Measurements from ENCODE around the gene CCDC85C. TPM values are rescaled to one million over a fixed set of nuclear protein-coding genes. Genes with fewer than 3 reads are reported as not detected.

CCDC85C gene
- total RNA-seq, 1 experiment from 2014 or later, result 25.8 TPM

- in situ Hi-C loops (cut with HindIII; ENCODE audit: low sequenced_read_pairs), result no loop called here
- peak; percentile 91 for DNase-seq (ENCODE audit: low spot score)
Observed at GRCh38 chr14:99566009-99566389, 38.0 kb downstream of the CCDC85C start.

GRCh38 chr14:99565383-99565782 is 38.6 kb downstream of the CCDC85C start:
- in situ Hi-C loops (cut with HindIII; ENCODE audit: low sequenced_read_pairs), result no loop called here
- DNase-seq (ENCODE audit: low spot score), result peak; percentile 36

GRCh38 chr14:99564926-99565259 is 39.1 kb downstream of the CCDC85C start:
- in situ Hi-C loops (cut with HindIII; ENCODE audit: low sequenced_read_pairs), result no loop called here
- no peak for DNase-seq (ENCODE audit: low spot score)

- DNase-seq (ENCODE audit: low spot score), result peak; percentile 72
- in situ Hi-C loops (cut with HindIII; ENCODE audit: low sequenced_read_pairs), result no loop called here
Observed at GRCh38 chr14:99564256-99564925, 39.6 kb downstream of the CCDC85C start.

- DNase-seq (ENCODE audit: low spot score), result peak; percentile 86
- in situ Hi-C loops (cut with HindIII; ENCODE audit: low sequenced_read_pairs), result no loop called here
Observed at GRCh38 chr14:99563749-99564129, 40.3 kb downstream of the CCDC85C start.

- DNase-seq (ENCODE audit: low spot score), result peak; percentile 95
- in situ Hi-C loops (cut with HindIII; ENCODE audit: low sequenced_read_pairs), result no loop called here
Observed at GRCh38 chr14:99562856-99563748, 40.9 kb downstream of the CCDC85C start.

GRCh38 chr14:99561864-99562263 is 42.1 kb downstream of the CCDC85C start:
- in situ Hi-C loops (cut with HindIII; ENCODE audit: low sequenced_read_pairs), result no loop called here

GRCh38 chr14:99560922-99561683 is 42.9 kb downstream of the CCDC85C start:
- DNase-seq (ENCODE audit: low spot score), result peak; percentile 97
- in situ Hi-C loops (cut with HindIII; ENCODE audit: low sequenced_read_pairs), result no loop called here

More at GRCh38 chr14:99561864-99562263, 42.1 kb downstream of the CCDC85C start:
- peak; percentile 53 for DNase-seq (ENCODE audit: low spot score)

- in situ Hi-C loops (cut with HindIII; ENCODE audit: low sequenced_read_pairs), result no loop called here
- no peak for DNase-seq (ENCODE audit: low spot score)
Observed at GRCh38 chr14:99560403-99560802, 43.6 kb downstream of the CCDC85C start.

GRCh38 chr14:99559286-99559990 is 44.6 kb downstream of the CCDC85C start:
- in situ Hi-C loops (cut with HindIII; ENCODE audit: low sequenced_read_pairs), result no loop called here
- peak; percentile 32 for DNase-seq (ENCODE audit: low spot score)

GRCh38 chr14:99556134-99556791 is 47.7 kb downstream of the CCDC85C start:
- DNase-seq (ENCODE audit: low spot score), result no peak
- in situ Hi-C loops (cut with HindIII; ENCODE audit: low sequenced_read_pairs), result no loop called here

- no peak for DNase-seq (ENCODE audit: low spot score)
- in situ Hi-C loops (cut with HindIII; ENCODE audit: low sequenced_read_pairs), result no loop called here
Observed at GRCh38 chr14:99554757-99555531, 49.1 kb downstream of the CCDC85C start.

- no peak for DNase-seq (ENCODE audit: low spot score)
- in situ Hi-C loops (cut with HindIII; ENCODE audit: low sequenced_read_pairs), result no loop called here
Observed at GRCh38 chr14:99554184-99554583, 49.8 kb downstream of the CCDC85C start.

GRCh38 chr14:99552572-99553216 is 51.3 kb downstream of the CCDC85C start:
- in situ Hi-C loops (cut with HindIII; ENCODE audit: low sequenced_read_pairs), result no loop called here
- DNase-seq (ENCODE audit: low spot score), result no peak

- no peak for DNase-seq (ENCODE audit: low spot score)
- in situ Hi-C loops (cut with HindIII; ENCODE audit: low sequenced_read_pairs), result no loop called here
Observed at GRCh38 chr14:99552021-99552553, 51.9 kb downstream of the CCDC85C start.

- no peak for DNase-seq (ENCODE audit: low spot score)
- in situ Hi-C loops (cut with HindIII; ENCODE audit: low sequenced_read_pairs), result no loop called here
Observed at GRCh38 chr14:99551034-99551922, 52.7 kb downstream of the CCDC85C start.

Measured in G401 (cell line).